Mucosa of descending colon (tissue), 3 donors: Measurements from ENCODE around the gene PGGT1B. TPM values are rescaled to one million over a fixed set of nuclear protein-coding genes. Genes with fewer than 3 reads are reported as not detected.

Experiments used
- ATAC-seq: fragments of 200-7000 bp; cut with Tn5 transposase; one replicate; pipeline ENCODE4 v1.9.1; 2020; ENCODE audit warnings: mild to moderate bottlenecking, moderate library complexity
- DNase-seq, 3 donors: peaks; one replicate each; pipeline ENCODE4 v3.0.0-alpha.2; 2020
- H3K36me3 ChIP-seq: fragments of 200-600 bp; one replicate; pipeline ENCODE4 v1.8.0; 2021; ENCODE audit warnings: low read depth, mild to moderate bottlenecking
- H3K4me1 ChIP-seq: fragments of 200-600 bp; one replicate; pipeline ENCODE4 v1.8.0; 2021; ENCODE audit warnings: low read depth, mild to moderate bottlenecking
- H3K4me3 ChIP-seq: fragments of 200-600 bp; one replicate; pipeline ENCODE4 v1.8.0; 2021; ENCODE audit warnings: mild to moderate bottlenecking
- H3K9me3 ChIP-seq: fragments of 200-600 bp; one replicate; pipeline ENCODE4 v1.8.0; 2021; ENCODE audit warnings: mild to moderate bottlenecking
- intact Hi-C, 2 donors: fragments of 100-400 bp; cut with DNase I in 1 of 2; cut with micrococcal nuclease in 1 of 2; formaldehyde crosslinking; loops; one replicate each; pipeline versions ENCODE4 v1.11.0 to v1.11.1; 2022; cut with DNase I, micrococcal nuclease
- total RNA-seq, 3 donors: library from RNA; stranded (reverse); fragmentation: NEBNext Ultra II Directional in 2 of 3; extraction: Animal tissue kit (Norgen Biotek cat#: 25700) in 2 of 3; gene quantifications; one replicate each; pipeline versions ENCODE4 v1.2.1 to v1.2.4, GENCODE V29; 2021 to 2023
- TF ChIP-seq, protein P1 (sequence below): fragments of 200-600 bp; IDR thresholded peaks from one replicate; pipeline ENCODE4 v1.8.0; 2022; ENCODE audit warnings: antibody characterized with exemption, mild to moderate bottlenecking
- donor health status: DM: no; HTN: no; CAD: no; lungs with moderate emphysema.
- donor health status: DM: no; HTN: no; CAD: no.
- donor health status: DM: no; HTN: yes; CAD: no.

PGGT1B gene
- total RNA-seq, 3 donors from 2014 or later = 62.1 to 75.8 (median 72.6) TPM

GRCh38 chr5:115181757-115182156, 80.9 kb downstream of the PGGT1B start:
- H3K9me3 ChIP-seq = no peaks in the 10 kb centered on the region
- intact Hi-C loops = no loop called here
- TF ChIP-seq, protein P1, sequence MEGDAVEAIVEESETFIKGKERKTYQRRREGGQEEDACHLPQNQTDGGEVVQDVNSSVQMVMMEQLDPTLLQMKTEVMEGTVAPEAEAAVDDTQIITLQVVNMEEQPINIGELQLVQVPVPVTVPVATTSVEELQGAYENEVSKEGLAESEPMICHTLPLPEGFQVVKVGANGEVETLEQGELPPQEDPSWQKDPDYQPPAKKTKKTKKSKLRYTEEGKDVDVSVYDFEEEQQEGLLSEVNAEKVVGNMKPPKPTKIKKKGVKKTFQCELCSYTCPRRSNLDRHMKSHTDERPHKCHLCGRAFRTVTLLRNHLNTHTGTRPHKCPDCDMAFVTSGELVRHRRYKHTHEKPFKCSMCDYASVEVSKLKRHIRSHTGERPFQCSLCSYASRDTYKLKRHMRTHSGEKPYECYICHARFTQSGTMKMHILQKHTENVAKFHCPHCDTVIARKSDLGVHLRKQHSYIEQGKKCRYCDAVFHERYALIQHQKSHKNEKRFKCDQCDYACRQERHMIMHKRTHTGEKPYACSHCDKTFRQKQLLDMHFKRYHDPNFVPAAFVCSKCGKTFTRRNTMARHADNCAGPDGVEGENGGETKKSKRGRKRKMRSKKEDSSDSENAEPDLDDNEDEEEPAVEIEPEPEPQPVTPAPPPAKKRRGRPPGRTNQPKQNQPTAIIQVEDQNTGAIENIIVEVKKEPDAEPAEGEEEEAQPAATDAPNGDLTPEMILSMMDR = no peak
- DNase-seq (no peak), ATAC-seq (no peak)
- H3K4me1 ChIP-seq = peaks cover 10% of the 10 kb centered on the region
- no peaks in the 10 kb centered on the region for H3K36me3 ChIP-seq
- no peak overlapping the region for H3K4me3 ChIP-seq

GRCh38 chr5:115180165-115180709, 82.4 kb downstream of the PGGT1B start:
- TF ChIP-seq, protein P1 = no peak
- ATAC-seq (peak; percentile 68), DNase-seq (peak; percentile 52 to 70 (median 53))
- H3K4me3 ChIP-seq = no peak overlapping the region
- intact Hi-C loops = no loop called here
- H3K4me1 ChIP-seq = peaks cover 10% of the 10 kb centered on the region
- H3K9me3 ChIP-seq = no peaks in the 10 kb centered on the region
- H3K36me3 ChIP-seq = no peaks in the 10 kb centered on the region

DNA sequence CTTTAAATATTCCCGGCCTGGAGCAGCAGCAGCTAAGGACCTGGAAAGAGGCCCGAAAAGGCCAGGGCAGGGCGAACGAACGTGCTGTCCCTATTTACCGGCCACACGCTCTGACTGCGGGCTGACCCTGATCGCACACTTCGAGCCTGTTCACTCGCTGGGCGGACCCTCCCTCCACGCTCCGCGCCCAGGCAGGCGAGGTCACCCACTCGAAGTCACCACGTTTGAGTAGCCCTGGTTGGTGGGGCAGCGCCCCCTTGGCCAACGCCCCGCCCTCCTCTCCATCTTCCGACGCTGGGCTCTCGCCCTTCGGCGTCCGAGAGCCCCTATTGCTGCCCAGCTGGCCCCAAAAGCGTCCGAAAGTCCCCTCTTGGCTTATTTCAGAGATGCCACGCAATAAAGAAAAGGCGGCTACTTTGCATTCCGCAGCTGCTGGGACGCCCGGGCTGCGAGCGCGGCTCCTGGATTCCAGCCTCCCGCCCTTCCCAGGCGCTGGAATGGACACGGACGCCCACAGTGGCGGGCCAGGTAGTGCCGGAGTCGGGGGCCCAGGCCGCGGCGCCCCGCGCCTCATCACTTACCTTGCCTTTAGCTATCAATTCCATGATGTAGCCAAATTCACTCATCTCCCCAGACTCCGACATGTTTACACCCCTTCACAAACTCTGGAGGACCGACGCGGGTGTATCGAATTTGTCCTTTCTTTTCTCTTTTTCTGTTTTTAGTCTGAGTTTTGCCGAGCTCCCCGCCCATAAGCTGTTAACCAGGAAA, 83.1 kb downstream of the PGGT1B start:
- no peak overlapping the region for H3K4me3 ChIP-seq
- no peaks in the 10 kb centered on the region for H3K9me3 ChIP-seq
- TF ChIP-seq, protein P1 = no peak
- no peaks in the 10 kb centered on the region for H3K36me3 ChIP-seq
- peak; percentile 70 for ATAC-seq
- intact Hi-C loops = no loop called here
- peaks cover 10% of the 10 kb centered on the region for H3K4me1 ChIP-seq
- DNase-seq = peak; percentile 41 to 61 (median 56)

DNA sequence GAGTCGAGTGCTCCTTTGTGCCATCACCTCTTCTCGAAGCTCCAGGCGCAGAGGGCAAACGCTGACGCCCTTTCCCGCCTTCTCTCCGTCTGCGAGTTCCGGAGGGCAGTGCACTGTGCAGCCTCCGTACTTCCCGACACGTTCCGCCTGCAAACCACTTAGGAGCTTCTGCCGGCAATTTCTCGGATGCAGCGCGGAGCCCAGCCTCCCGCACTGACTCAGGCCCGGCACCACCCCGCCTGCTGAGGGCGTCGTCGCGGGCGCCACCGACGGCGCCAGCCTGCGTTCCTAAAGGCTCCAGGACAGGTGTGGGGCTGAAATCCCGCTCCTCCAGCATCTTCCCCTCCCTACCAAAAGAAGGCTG, 83.7 kb downstream of the PGGT1B start:
- peak; percentile 88 for ATAC-seq
- peak; percentile 49 to 76 (median 67) for DNase-seq
- intact Hi-C loops = no loop called here
- Histone ChIP-seq H3K4me3 (no peak overlapping the region), H3K9me3 (no peaks in the 10 kb centered on the region), H3K36me3 (no peaks in the 10 kb centered on the region), H3K4me1 (peaks cover 12% of the 10 kb centered on the region)
- TF ChIP-seq, protein P1 = no peak

- no peak for ATAC-seq
- Histone ChIP-seq H3K4me3 (peak overlapping the region; percentile 50), H3K9me3 (no peaks in the 10 kb centered on the region), H3K4me1 (peaks cover 4% of the 10 kb centered on the region), H3K36me3 (no peaks in the 10 kb centered on the region)
- DNase-seq = peak in 1 of 3 donors; percentile 40
- intact Hi-C loops = no loop called here
- TF ChIP-seq, protein P1 = no peak
These were observed 91.7 kb downstream of the PGGT1B start for GRCh38 chr5:115170929-115171510.
